SU-DHL-6 (cell line): ENCODE results near the gene CLDN19.

Experiments
- H2AFZ ChIP-seq: fragments of 200-600 bp; sonication (generic); 2 replicates; pipeline ENCODE4 v1.6.1; 2014; ENCODE audit warnings: low read depth, mild to moderate bottlenecking, moderate library complexity, mixed read lengths, antibody characterized with exemption, low read length; ENCODE audit not compliant: severe bottlenecking
- H3F3A ChIP-seq: fragments of 200-600 bp; shearing (Covaris generic); 2 replicates; pipeline ENCODE4 v1.6.0; 2016; ENCODE audit warnings: antibody characterized with exemption, mild to moderate bottlenecking; ENCODE audit not compliant: insufficient read depth
- H3K27ac ChIP-seq: fragments of 200-600 bp; sonication (generic); 2 replicates; pipeline ENCODE4 v1.5.1; 2016; ENCODE audit warnings: low read depth, mild to moderate bottlenecking, low read length, moderate library complexity, mixed read lengths
- H3K27me3 ChIP-seq: fragments of 200-600 bp; sonication (generic), shearing (Covaris generic); 2 replicates; pipeline ENCODE4 v1.6.0; 2014; ENCODE audit warnings: mild to moderate bottlenecking, low read length
- H3K36me3 ChIP-seq: fragments of 200-600 bp; sonication (generic); 2 replicates; pipeline ENCODE4 v1.6.1; 2014; ENCODE audit warnings: mild to moderate bottlenecking, low read length, mixed read lengths
- H3K4me2 ChIP-seq: fragments of 300-600, 200-600 bp; shearing (Covaris generic), sonication (generic); 2 replicates; pipeline ENCODE4 v1.6.0; 2014; ENCODE audit warnings: low read length, low read depth, mild to moderate bottlenecking; ENCODE audit not compliant: poor library complexity, severe bottlenecking
- H3K4me3 ChIP-seq: fragments of 200-600 bp; sonication (generic); 2 replicates; pipeline ENCODE4 v1.5.1; 2014; ENCODE audit warnings: antibody characterized with exemption, low read length, mild to moderate bottlenecking, mixed read lengths; ENCODE audit not compliant: insufficient read depth, poor library complexity, severe bottlenecking
- H3K79me2 ChIP-seq: fragments of 200-600 bp; sonication (generic); 2 replicates; pipeline ENCODE4 v1.6.1; 2014; ENCODE audit warnings: mild to moderate bottlenecking, low read length, moderate library complexity; ENCODE audit not compliant: insufficient read depth
- H3K9ac ChIP-seq: fragments of 200-600 bp; sonication (generic); 2 replicates; pipeline ENCODE4 v1.7.0; 2014; ENCODE audit warnings: mild to moderate bottlenecking, low read length
- H3K9me2 ChIP-seq: fragments of 200-600 bp; sonication (generic); replicated peaks from 2 replicates; pipeline ENCODE4 v1.6.1; 2014; ENCODE audit warnings: low read length; ENCODE audit not compliant: insufficient read depth
- H3K9me3 ChIP-seq: fragments of 200-600 bp; sonication (generic); 2 replicates; pipeline ENCODE4 v1.6.1; 2014; ENCODE audit warnings: low read length, mixed read lengths; ENCODE audit not compliant: insufficient read depth
- H4K20me1 ChIP-seq: fragments of 200-600 bp; sonication (generic); 2 replicates; pipeline ENCODE4 v1.6.1; 2014; ENCODE audit warnings: low read depth, mild to moderate bottlenecking, antibody characterized with exemption, low read length, moderate library complexity, mixed read lengths
- EZH2phosphoT487 ChIP-seq: fragments of 200-600 bp; sonication (generic), shearing (Covaris generic); conservative IDR thresholded peaks from 2 replicates; pipeline ENCODE4 v1.6.1; 2018; ENCODE audit warnings: mild to moderate bottlenecking, antibody characterized with exemption, low read length, moderate library complexity, mixed read lengths
- TF ChIP-seq, protein P1 (sequence below): fragments of 200-600 bp; sonication (generic); IDR thresholded peaks from one replicate; pipeline ENCODE4 v1.5.1; 2017; ENCODE audit warnings: antibody characterized with exemption, mild to moderate bottlenecking, low read length, moderate library complexity; ENCODE audit not compliant: insufficient read depth, poor library complexity, severe bottlenecking

Gene CLDN19

DNA sequence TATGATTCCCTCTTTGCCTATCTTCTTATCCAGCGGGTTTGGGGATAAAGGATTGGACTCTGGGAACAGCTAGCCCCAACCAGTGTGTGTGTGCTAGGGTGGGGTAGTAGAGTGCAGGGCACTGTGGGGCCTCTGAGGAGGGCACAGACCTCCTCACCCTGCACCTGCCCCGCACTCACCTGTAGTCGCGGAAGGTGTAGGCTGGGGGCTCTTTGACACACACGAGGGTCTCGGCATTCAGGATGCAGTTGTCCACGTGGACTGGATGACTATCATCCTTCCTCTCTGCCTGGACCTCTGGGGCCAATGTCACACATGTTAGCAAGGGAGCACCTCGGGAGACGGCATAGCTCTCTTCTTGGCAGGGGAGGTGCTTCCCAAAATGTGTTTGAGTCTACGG is 8.0 kb upstream of the CLDN19 start:
- H3F3A ChIP-seq, result no peaks in the 10 kb centered on the region
- H3K79me2 ChIP-seq, result no peaks in the 10 kb centered on the region
- H3K36me3 ChIP-seq, result 0 out of 2 replicates have a peak, but pooled peaks cover 5% of the 10 kb centered on the region
- H3K27me3 ChIP-seq, result no peaks in the 10 kb centered on the region
- H3K4me3 ChIP-seq, result no peak overlapping the region
- no peak overlapping the region for H2AFZ ChIP-seq
- H3K9me3 ChIP-seq, result no peaks in the 10 kb centered on the region
- no peaks in the 10 kb centered on the region for H4K20me1 ChIP-seq
- no peak overlapping the region for H3K27ac ChIP-seq
- H3K9ac ChIP-seq, result no peak overlapping the region
- H3K9me2 ChIP-seq, result no peaks in the 10 kb centered on the region
- TF ChIP-seq, protein P1, sequence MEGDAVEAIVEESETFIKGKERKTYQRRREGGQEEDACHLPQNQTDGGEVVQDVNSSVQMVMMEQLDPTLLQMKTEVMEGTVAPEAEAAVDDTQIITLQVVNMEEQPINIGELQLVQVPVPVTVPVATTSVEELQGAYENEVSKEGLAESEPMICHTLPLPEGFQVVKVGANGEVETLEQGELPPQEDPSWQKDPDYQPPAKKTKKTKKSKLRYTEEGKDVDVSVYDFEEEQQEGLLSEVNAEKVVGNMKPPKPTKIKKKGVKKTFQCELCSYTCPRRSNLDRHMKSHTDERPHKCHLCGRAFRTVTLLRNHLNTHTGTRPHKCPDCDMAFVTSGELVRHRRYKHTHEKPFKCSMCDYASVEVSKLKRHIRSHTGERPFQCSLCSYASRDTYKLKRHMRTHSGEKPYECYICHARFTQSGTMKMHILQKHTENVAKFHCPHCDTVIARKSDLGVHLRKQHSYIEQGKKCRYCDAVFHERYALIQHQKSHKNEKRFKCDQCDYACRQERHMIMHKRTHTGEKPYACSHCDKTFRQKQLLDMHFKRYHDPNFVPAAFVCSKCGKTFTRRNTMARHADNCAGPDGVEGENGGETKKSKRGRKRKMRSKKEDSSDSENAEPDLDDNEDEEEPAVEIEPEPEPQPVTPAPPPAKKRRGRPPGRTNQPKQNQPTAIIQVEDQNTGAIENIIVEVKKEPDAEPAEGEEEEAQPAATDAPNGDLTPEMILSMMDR, result no peak
- TF ChIP-seq EZH2phosphoT487, result no peak
- H3K4me2 ChIP-seq, result no peak overlapping the region

DNA sequence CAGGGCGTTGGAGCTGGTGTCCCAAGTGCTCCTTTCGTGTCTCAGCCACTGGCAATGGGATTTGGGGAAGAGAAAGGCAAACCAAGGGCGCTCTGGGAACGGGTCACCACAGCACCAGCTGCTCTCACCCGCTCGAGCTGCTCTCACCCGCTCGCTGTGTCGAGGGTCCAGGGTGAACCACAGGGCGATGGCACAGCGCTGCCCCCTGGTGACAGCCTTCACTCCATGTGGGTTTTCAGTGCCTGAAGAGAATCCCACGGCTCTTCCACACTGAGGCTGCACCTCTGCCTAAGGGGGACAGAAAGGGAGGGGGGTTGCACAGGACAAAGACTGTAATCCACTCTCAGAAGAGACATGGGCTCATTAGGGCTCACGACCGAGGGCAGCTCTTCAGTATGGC is 7.1 kb upstream of the CLDN19 start:
- no peak overlapping the region for H3K9ac ChIP-seq
- no peaks in the 10 kb centered on the region for H3K27me3 ChIP-seq
- H3K4me3 ChIP-seq, result no peak overlapping the region
- H3K4me2 ChIP-seq, result no peak overlapping the region
- no peaks in the 10 kb centered on the region for H3K9me3 ChIP-seq
- no peak overlapping the region for H2AFZ ChIP-seq
- H3K27ac ChIP-seq, result no peak overlapping the region
- H3K9me2 ChIP-seq, result no peaks in the 10 kb centered on the region
- TF ChIP-seq, protein P1, result peak; percentile 30
- no peak for TF ChIP-seq EZH2phosphoT487
- H3K36me3 ChIP-seq, result 0 out of 2 replicates have a peak, but pooled peaks cover 2% of the 10 kb centered on the region
- no peaks in the 10 kb centered on the region for H3F3A ChIP-seq
- no peaks in the 10 kb centered on the region for H3K79me2 ChIP-seq
- H4K20me1 ChIP-seq, result no peaks in the 10 kb centered on the region

DNA sequence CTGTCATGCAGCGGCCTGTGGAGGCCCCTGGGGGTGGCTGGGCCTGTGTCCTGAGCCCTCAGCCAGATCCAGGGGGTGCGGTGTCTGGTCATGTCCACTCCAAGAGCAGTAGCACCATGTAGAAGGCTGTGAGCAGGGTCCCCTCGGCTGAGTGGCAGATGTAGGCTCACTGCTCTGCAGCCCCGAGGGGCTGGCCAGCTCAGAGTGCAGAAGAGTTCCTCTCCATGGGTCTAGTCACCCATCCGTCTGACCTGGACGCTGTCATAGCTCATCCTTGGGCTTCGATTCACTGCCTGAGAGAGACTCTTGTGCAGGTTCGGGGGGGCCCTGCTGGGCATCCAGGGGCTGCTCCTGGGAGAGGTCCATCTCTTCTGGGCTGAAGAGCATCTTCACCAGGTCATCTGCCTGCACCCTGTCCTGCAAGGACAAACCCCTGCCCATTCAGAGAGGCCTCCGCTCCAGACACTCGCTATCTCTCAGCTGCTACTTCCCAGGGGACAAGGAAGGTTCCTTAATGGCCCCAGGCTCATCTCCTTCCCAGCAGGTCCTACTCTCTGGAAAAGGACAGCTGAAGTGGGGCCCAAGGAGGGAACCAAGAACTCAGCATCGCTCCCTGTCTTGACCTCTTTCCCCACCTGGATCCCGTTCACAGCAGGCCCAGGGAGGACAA is 6.5 kb upstream of the CLDN19 start:
- H3K9ac ChIP-seq, result no peak overlapping the region
- no peak overlapping the region for H3K4me2 ChIP-seq
- TF ChIP-seq, protein P1, result no peak
- no peak for TF ChIP-seq EZH2phosphoT487
- H2AFZ ChIP-seq, result no peak overlapping the region
- no peaks in the 10 kb centered on the region for H3K9me2 ChIP-seq
- no peak overlapping the region for H3K4me3 ChIP-seq
- H4K20me1 ChIP-seq, result no peaks in the 10 kb centered on the region
- no peak overlapping the region for H3K27ac ChIP-seq
- H3F3A ChIP-seq, result no peaks in the 10 kb centered on the region
- H3K9me3 ChIP-seq, result no peaks in the 10 kb centered on the region
- no peaks in the 10 kb centered on the region for H3K79me2 ChIP-seq
- no peaks in the 10 kb centered on the region for H3K27me3 ChIP-seq
- H3K36me3 ChIP-seq, result no peaks in the 10 kb centered on the region
